NCI-H1417 treated with DMSO at 0.1 percent for 48 hours (cell line): ENCODE measurements around the gene ARHGEF12.

Experiments used
- DNase-seq: peaks from one replicate; lab custom pipeline; 2025; lab: John Stamatoyannopoulos, UW

ARHGEF12 gene

DNA sequence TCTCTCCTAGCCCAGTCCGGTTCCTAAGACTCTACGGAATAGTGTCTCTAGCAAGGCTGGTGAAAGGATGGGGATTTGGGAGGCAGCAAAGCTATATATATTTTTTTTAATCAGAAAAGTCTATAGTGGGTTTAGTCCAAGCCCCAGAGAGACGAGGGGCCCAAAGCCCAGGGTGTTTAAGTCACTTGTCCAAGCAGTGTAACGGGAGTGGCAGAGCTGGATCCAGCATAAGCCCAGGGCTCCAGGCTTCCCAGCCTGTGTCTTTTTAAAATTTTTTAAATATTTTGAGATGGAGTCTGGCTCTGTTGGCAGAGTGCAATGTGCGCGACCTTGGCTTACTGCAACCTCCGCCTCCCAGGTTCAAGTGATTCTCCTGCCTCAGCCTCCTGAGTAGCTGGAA is 182.1 kb downstream of the ARHGEF12 start:
- no peak for DNase-seq

DNA sequence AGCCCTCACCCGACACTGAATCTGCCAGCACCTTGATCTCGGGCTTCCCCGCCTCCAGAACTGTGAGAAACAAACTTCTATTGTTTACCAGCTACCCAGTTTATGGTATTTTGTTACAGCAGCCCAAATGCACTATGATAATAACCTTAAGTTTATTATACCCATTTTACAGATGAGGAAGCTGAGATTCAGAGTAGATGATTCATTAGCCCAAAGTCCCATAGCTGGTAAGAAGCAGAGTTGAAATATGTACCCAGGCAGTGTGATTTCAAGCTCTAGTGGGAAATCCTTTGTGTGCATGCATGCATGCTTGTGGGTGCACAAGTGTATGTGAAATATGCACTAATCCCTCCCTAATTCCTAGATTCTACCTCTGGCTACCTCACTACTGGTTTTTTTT is 183.3 kb downstream of the ARHGEF12 start:
- no peak for DNase-seq

DNA sequence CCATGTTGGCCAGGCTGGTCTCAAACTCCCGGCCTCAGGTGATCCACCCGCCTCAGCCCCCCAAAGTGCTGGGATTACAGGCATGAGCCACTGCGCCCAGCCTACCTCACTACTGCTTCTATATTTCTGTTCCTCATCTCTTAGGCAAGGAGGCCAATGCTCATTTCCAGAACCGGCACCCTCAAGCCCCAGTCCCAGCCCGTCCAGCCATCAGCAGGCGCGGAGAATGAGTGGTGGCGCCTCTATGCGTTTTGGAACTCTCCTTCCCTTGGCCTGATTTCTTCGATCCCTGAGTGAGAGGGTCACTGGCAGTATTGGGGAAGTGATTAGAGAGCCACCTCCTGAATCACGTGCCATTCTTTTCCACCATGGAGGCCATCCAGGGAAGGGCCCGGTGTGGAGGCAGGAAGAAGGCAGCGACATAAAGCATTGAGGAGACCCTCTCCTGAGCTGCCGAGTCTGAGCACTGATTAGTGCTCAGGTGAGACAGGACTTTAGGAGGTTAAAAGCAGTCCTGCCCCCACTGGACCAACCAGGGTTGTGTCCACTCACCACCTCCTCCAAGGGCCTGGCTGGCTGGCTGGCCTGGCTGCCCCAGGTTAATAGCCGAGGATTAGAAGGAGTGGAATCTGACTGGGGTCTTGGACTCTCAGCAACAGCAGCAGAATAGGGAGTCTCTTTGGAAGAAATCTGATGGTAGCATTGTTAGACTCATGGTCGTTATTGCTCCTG is 184.0 kb downstream of the ARHGEF12 start:
- no peak for DNase-seq

DNA sequence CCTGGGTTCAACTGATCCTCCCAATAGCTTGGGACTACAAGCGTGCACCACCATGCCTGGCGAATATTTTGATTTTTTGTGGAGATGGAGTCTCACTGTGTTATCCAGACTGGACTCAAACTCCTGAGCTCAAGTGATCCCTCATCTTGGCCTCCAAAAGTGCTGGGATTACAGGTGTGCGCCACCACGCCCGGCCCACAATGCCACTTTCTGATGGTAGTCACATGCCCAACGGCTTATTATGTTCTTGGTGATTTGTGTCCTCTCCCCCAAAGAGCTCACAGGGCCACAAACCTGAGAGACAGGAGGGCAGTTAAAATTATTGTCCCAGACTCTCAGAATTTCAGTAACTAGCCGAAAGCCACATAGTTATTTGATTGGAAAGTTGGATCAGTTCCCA is 185.0 kb downstream of the ARHGEF12 start:
- no peak for DNase-seq

DNA sequence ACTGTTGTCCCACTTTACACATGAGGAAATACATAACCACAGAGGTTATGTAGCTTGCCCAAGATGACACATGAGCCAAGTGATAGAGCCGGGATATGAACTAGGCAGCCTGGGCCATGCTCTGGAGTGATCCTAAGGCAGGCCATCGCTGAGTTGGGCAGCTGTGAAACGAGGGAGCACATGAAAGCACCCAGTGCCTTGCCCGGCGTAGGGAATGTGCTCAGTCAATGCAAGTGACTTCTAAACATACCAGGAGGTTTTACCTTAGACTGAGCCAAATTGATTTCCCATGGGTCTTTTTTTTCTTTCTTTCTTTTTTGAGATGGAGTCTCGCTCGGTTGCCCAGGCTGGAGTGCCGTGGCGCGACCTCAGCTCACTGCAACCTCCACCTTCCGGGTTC is 185.8 kb downstream of the ARHGEF12 start:
- DNase-seq, result no peak

DNA sequence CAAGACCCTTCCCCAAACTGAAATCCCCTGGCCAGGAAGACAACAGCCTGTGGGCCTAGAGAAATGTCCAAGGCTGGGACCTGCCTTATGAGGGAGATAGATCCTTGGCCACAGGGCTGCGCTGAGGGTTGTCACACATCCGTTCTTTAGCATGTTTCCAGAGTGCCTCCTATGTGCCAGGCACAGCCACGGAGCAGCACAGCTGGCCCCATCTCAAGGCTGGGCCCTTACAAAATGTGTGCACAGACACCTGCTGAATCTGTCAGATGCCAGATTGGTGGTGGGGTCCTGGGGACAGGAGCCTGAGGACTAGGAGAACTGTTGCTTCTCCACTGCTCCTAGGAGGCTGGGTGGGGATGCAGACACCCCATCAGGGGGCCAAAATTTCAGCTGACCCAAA is 186.5 kb downstream of the ARHGEF12 start:
- no peak for DNase-seq

DNA sequence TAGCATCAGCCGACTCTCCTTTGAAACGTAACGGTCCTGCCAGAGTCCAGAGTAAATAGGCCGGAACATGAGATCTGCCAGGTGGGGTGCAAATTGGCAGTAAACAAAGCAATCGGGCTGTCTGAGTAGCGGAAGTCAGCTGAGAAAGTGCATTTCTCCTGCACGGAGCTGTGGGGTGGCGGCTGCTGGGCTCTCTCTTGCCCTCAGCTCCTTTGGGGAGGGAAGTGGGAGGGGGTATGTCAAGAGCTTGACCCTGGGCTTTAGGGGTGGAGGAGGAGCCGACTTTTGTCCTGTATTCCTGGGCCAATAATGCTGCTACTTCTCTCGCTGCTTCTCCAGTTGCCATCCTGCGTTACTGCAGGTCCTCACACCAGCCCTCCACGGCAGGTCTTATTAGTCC is 187.0 kb downstream of the ARHGEF12 start:
- no peak for DNase-seq

DNA sequence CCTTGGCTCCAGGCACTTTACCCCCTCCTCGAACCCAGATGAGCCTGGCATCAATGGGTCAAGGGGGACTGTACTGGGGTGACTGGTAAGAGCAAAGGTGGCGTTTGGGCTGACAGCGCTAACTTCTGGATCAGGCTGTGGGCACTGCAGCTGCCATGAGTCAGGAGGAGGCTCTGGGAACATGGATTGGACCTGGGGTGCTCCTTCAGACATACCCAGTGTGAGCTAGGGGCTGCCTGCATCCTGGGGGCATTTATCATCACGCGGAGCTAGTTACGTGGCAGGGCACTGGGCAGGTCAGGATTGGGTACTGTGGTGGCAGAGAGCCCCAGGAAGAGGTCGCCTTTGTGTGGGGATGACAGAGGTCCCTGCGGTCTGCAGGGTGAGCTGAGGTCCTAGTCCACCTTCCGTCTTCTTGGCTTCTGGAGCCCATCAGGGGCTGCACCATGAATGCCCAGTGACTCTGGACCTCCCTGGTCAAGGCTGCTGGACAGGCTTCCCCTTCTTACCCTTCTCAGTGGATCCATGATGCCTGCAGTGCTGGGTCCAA is 188.4 kb downstream of the ARHGEF12 start:
- no peak for DNase-seq

DNA sequence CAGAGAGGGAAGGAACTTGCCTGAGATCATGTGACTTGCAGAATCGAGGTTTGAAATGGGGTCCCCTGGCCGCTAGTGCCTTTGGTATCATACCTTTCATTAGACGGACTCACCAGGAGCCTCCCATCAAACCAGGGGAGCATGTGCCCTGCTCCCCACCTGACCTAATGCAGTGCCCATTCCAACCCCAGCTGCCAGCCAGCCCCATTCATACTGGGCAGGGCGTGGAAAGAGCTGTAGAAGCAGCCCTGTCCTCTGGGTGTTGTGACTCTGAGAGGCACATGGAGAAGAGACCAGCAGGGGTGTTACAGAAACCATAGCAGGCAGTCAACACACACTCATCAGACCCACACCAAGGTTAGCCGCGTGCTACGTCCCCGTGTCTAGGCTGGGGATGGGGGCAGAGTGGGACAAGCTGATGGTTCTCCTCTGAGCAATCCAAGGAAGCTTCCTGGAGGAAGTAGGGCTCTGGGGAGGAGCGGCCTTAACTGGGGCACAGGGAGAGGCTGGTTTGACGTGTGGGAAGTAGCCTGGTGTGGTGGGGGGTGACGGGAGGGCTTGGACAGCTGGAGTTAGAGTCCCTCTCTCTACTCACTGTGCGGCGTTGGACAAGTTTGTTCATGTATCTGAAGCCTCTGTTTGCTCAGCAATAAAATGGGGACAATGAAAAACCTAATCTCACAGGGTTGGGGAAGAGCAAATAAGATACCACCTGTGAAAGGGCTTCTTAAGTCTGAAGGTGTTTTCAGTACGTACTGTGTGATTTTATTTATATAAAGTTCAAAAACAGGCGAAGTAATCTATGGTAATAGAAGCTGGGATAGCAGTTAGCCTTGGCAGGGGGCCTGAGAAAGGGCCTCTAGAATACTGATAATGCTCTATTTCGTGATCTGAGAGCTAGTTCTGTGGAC is 189.3 kb downstream of the ARHGEF12 start:
- no peak for DNase-seq

DNA sequence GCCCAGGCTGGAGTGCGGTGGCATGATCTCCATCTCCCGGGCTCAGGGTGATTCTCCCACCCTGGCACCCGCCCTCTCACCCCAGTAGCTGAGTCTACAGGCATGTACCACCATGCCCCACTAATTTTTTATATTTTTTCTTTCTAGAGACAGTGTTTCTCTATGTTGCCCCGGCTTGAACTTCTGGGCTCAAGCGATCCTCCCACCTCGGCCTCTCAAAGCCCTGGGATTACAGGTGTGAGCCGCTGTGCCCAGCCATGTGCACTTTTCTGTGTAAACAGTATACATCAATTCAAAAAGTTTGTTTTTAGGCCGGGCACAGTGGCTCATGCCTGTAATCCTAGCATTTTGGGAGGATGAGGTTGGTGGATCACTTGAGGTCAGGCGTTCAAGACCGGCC is 190.0 kb downstream of the ARHGEF12 start:
- DNase-seq, result no peak

DNA sequence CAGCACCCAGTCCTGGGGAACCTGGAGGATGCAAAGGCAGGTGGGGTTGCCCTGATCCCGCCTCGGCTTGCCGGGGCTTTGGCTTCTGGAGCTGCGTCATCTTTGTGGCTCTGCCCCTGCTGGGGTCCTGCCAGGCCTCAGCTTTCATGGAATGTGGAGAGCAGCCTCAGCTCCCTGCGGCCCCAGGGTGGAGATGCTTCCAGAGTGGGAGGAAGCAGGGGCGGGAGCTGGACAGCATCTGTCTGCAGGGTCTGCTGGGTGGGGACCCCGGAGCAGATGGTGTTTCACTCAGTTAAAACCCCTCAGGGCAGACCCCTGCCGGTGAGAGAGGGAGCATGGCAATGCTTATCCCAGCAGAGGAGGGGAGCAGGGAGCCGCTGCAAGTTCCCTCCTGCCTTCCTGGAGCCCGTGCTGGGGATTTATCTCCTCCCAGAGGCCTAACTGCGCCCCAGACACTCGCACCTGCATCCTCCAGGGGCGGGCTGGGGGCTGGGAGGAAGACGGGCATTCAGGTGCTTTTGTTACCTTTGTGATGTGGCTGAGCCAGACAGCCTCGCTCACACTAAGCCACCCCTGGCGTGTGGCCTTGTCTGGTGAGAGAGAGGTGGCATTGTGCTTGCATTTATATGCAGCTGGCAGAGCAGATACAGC is 191.0 kb downstream of the ARHGEF12 start:
- DNase-seq, result no peak

DNA sequence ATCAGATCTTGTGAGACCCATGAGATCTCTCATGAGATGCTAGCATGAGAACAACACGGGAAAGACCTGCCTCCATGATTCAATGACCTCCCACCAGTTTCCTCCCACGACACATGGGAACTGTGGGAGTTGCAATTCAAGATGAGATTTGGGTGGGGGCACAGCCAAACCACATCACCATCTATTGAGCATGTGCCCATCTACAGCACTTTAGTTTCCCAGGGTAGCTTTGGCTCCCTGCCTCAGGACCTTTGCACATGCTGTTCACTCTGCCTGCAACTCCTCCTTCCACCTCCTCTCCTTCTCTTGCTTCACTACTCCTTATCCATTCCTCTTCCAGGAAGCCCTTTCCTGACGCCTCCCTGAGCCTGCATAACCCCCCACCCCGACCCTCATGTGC is 192.5 kb downstream of the ARHGEF12 start:
- no peak for DNase-seq

DNA sequence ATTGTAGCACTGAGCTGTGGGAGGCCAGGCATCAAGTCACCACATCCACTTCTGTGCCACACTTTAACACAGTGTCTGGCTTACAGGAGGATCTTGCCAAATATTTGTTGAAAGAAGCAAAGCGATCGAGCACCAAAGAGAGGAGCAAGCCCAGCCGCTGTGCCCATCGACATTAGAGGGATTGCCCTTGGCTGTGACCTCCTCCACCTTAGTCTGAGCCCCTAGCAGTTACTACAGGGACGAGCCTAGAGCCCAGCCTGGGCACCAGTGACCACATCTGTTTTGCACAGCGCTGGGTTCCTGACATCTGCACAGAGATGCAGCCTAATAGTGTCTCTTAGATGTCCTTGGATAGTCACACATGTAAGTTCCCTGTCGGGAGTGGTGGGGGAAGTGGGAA is 193.0 kb downstream of the ARHGEF12 start:
- no peak for DNase-seq

DNA sequence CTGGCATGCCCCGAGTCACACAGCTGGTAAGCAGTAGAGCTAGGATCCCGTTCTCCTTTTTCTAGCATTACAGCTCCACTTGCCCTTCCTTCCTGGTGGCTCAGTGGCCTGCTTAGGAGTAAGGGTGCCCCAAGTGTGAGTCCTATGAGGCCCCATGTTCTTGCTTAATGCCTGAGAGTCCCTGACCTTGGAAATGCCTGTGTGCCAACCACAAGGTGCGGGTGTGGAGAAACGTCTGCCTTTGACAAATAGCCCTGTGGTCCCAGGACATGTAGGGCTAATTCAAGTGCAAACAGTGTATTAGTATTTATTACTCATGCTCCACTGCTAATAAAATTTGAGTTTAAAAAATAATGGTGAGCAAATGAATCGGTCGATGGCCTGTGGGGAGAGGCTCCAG is 193.7 kb downstream of the ARHGEF12 start:
- DNase-seq, result no peak

DNA sequence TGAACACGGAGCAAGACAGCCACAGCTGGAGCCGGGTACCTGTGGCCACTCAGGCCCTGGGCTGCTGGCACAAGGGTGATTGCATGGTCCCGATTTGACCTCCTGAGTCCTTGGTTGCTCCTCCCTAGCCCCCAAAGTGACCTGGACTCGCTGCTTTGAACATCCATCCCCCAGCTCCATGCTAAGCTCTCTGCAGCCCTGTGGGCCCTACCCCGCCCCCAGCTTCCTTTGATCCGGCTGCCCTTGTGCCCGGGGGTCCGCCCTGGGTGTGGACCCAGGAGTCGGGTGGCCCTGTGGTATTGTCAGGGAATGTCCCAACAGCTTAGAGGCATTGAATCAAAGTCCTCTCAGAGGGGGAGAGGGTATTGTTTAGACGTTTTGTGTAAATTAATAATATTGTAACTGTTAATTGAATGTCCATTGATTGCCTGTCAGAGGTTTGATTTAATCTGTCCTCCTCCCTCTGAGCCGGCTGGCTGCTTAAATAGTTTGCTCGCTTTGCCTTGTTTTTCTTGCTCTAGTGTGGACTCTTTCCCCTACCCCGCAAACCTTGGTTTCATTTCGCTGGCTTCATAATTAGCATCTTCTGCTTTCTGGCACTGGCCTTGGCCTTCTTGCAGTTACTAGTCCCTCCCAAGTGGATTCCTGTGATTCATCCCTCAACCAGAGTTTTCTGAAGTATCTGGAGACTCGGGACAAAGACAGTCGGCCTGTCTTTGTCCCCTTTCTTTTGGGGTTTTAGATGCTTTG is 196.0 kb downstream of the ARHGEF12 start:
- no peak for DNase-seq

DNA sequence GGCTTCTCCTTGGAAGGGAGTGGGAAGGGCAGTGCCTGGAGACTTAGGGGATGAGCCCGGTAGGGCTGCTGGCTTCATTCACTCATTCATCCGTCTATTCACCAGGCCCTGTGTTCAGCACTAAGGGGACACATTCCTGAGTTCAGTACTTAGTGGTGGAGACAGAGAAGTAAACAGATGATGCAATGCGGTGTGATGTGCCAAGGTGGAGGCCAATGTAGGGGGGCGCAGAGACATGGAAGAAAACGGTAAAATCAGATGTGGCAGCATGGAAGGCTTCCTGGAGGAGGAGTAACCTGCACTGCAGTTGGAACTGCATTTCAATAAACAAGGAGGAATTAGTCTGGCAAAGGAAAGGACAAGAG is 196.6 kb downstream of the ARHGEF12 start:
- DNase-seq, result no peak

DNA sequence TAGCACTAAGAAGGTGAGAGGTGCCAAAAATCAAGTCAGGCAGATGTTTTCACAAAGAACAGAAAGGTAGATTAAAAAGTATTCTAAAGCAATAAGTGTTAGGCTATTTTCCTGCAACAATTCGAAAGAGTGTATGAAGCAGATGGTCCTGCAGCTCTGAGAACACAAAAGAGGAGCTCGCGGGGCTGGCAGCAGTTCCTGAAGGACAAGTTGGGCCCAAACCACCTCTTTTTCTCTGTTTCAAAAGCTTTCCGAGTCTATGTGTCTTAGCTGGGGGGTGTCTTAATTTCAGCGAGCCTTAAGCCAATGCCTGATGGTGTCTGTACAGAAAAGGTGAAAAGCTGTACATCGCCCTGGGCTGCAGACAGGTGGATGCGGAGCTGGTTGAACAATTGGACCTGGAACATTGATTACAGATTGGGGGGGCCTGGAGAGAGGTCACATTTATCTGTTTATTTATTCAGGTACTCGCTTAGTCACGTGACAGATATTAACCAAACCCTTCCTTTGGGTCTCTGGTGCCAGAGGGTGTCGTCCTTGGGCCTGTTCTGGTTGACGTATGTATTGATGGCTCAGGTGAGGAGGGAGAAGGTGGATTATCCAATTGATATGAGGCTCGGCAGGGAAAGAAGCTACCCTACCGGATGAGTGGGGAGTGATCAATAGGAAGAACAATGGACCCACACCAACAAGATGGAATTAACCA is 200.0 kb downstream of the ARHGEF12 start:
- no peak for DNase-seq

DNA sequence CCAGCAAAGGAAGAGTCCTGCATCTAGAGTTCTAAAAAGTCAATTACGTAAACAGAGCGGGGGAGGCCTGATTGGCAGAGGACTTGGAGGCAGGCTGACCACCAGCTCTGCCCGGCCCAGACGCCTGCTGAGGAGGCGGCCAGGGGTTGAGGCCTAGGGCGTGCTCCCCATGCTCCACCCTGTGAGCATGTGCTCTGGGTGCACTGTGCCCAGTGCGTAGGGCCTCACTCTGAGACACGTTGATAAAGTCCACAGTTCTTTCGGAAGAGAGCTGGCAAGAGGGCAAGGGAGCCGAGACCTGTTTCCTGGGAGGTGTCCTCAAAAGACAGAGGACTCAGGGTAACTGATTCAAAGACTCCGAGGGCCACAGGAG is 200.6 kb downstream of the ARHGEF12 start:
- DNase-seq, result no peak

DNA sequence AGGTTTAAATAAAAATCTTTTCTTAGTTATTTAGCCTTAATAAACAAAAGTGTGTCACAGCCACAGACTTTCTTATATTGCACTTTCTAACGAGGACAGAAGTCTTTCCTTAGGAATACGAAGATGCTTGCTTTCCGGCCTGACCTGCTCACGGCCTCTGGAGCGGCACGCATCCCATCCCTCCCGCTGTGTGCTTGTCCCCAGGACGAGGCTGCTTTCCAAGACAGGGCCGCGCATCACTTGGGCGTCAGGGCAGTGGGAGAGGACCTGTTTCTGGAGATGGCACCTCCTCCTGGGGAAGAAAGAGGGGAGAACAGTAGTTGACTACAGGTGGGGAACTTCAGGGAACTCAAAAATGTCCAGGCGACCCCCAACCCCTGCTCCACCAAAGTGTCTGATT is 201.8 kb downstream of the ARHGEF12 start:
- no peak for DNase-seq

DNA sequence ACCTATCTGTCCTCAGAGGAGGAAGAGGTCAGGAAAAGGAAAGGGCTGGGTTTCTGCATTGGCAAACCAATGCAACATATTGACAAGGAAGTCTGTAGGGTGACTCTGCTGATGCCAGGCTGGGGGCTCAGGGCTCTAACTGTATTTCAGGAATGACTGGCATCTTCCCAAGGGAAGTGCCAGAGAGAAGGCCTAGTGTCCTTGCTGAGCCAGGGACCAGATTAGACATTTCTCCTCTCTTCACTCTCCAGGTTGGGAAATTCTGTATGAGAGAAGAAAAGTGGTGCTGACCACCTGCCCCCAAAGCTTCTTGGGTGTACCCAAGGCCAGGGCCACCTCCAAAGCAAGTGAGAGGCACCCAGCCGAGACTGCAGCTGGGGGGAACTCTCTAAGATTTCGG is 202.5 kb downstream of the ARHGEF12 start:
- no peak for DNase-seq
